Measurements from ENCODE around the gene SLK. TPM values are rescaled to one million over a fixed set of nuclear protein-coding genes. Genes with fewer than 3 reads are reported as not detected.

SLK gene
- total RNA-seq, 2 experiments from 2014 or later: 17.8 to 19.2 TPM

- Mint-ChIP-seq H3K27ac (no peak overlapping the region), H3K4me3 (no peak overlapping the region), H3K9me3 (peaks cover 2% of the 10 kb centered on the region), H3K27me3 (no peaks in the 10 kb centered on the region), H3K4me1 (ENCODE audit: low read depth) (peaks cover 5% of the 10 kb centered on the region), H3K36me3 (ENCODE audit: low read depth) (no peaks in the 10 kb centered on the region)
- ATAC-seq: no peak
- TF ChIP-seq CTCF (IDR thresholded peaks at IDR 0.05): no peak
- CTCF ChIA-PET: interaction anchor here (1.3 kb wide), 1 partner anchor 64 kb away, joined by 5 read pairs; no protein-coding TSS in a partner anchor
- POLR2A ChIA-PET: interaction anchor here (1.2 kb wide), 1 partner anchor 14 kb away, joined by 5 read pairs; no protein-coding TSS in a partner anchor
- no peak for DNase-seq
- intact Hi-C loops (cut with micrococcal nuclease): no loop called here
Measured at GRCh38 chr10:103949728-103950127, 17.2 kb upstream of the SLK start.

- ChIA-PET CTCF (no interaction called here), POLR2A (no interaction called here)
- no peaks in the 10 kb centered on the region for H3K36me3 Mint-ChIP-seq (ENCODE audit: low read depth)
- TF ChIP-seq CTCF (IDR thresholded peaks at IDR 0.05): no peak
- DNase-seq (no peak), ATAC-seq (no peak)
- peaks cover 5% of the 10 kb centered on the region for H3K4me1 Mint-ChIP-seq (ENCODE audit: low read depth)
- H3K9me3 Mint-ChIP-seq: peaks cover 2% of the 10 kb centered on the region
- intact Hi-C loops (cut with micrococcal nuclease): no loop called here
- H3K27me3 Mint-ChIP-seq: no peaks in the 10 kb centered on the region
- no peak overlapping the region for H3K27ac Mint-ChIP-seq
- H3K4me3 Mint-ChIP-seq: no peak overlapping the region
Measured at GRCh38 chr10:103951183-103951582, 15.8 kb upstream of the SLK start.

GRCh38 chr10:103951942-103952341 is 15.0 kb upstream of the SLK start:
- ATAC-seq (no peak), DNase-seq (no peak)
- intact Hi-C loops (cut with micrococcal nuclease): no loop called here
- Mint-ChIP-seq H3K4me1 (ENCODE audit: low read depth) (peaks cover 5% of the 10 kb centered on the region), H3K27me3 (no peaks in the 10 kb centered on the region), H3K36me3 (ENCODE audit: low read depth) (no peaks in the 10 kb centered on the region), H3K27ac (no peak overlapping the region), H3K9me3 (peaks cover 2% of the 10 kb centered on the region), H3K4me3 (no peak overlapping the region)
- TF ChIP-seq CTCF (IDR thresholded peaks at IDR 0.05): no peak
- POLR2A ChIA-PET: no interaction called here
- CTCF ChIA-PET: interaction anchor here (0.9 kb wide), 1 partner anchor 28 kb away, joined by 4 read pairs; no protein-coding TSS in a partner anchor

GRCh38 chr10:103954543-103954942 is 12.4 kb upstream of the SLK start:
- CTCF ChIA-PET: no interaction called here

GRCh38 chr10:103958996-103959395 is 7.9 kb upstream of the SLK start:
- H3K4me1 Mint-ChIP-seq (ENCODE audit: low read depth): no peaks in the 10 kb centered on the region
- H3K27me3 Mint-ChIP-seq: no peaks in the 10 kb centered on the region
- DNase-seq (no peak), ATAC-seq (no peak)
- ChIA-PET CTCF (no interaction called here), POLR2A (no interaction called here)
- H3K36me3 Mint-ChIP-seq (ENCODE audit: low read depth): no peaks in the 10 kb centered on the region
- H3K9me3 Mint-ChIP-seq: peaks cover 2% of the 10 kb centered on the region
- H3K27ac Mint-ChIP-seq: no peak overlapping the region
- no peak for TF ChIP-seq CTCF (IDR thresholded peaks at IDR 0.05)
- intact Hi-C loops (cut with micrococcal nuclease): no loop called here
- no peak overlapping the region for H3K4me3 Mint-ChIP-seq

More at GRCh38 chr10:103954543-103954942, 12.4 kb upstream of the SLK start:
- intact Hi-C loops (cut with micrococcal nuclease): no loop called here
- H3K9me3 Mint-ChIP-seq: peaks cover 2% of the 10 kb centered on the region
- no peak for TF ChIP-seq CTCF (IDR thresholded peaks at IDR 0.05)
- POLR2A ChIA-PET: no interaction called here
- H3K27me3 Mint-ChIP-seq: no peaks in the 10 kb centered on the region
- H3K36me3 Mint-ChIP-seq (ENCODE audit: low read depth): no peaks in the 10 kb centered on the region
- no peak overlapping the region for H3K4me3 Mint-ChIP-seq
- DNase-seq (no peak), ATAC-seq (no peak)
- no peak overlapping the region for H3K27ac Mint-ChIP-seq
- H3K4me1 Mint-ChIP-seq (ENCODE audit: low read depth): no peaks in the 10 kb centered on the region

Measured in activated CD8-positive, alpha-beta T cell treated with anti-CD3 and anti-CD28 coated beads for 36 hours (primary cell).